OCI-LY7 (cell line): ENCODE measurements around the gene NXPH3. TPM values are rescaled to one million over a fixed set of nuclear protein-coding genes. Genes with fewer than 3 reads are reported as not detected.

Experiments
- BruUV-seq: library from RNA; stranded (reverse); fragments of 400-500 nt; replicated peaks from 2 replicates; lab custom pipeline; 2021; lab: Mats Ljungman, UMichigan
- CTCF ChIA-PET: fragments of 300-600 bp; sonication (Branson Sonifier 250); formaldehyde crosslinking; loops from one replicate; lab custom pipeline; 2022; ENCODE audit warnings: antibody characterized with exemption; ENCODE audit not compliant: unreplicated experiment; lab: Charles Lee
- POLR2A ChIA-PET: fragments of 300-600 bp; sonication (Branson Sonifier 250); formaldehyde crosslinking; loops from one replicate; lab custom pipeline; 2022; ENCODE audit warnings: antibody characterized with exemption; lab: Charles Lee
- DNase-seq: peaks from one replicate; pipeline ENCODE4 v3.0.0-alpha.2; 2015; ENCODE audit warnings: low spot score
- H2AFZ ChIP-seq: fragments of 200-600 bp; sonication (generic), shearing (Covaris generic); 2 replicates; pipeline ENCODE4 v1.6.1; 2014; ENCODE audit warnings: mild to moderate bottlenecking, antibody characterized with exemption, low read length, moderate library complexity
- H3K27ac ChIP-seq: fragments of 200-600 bp; sonication (generic); 2 replicates; pipeline ENCODE4 v1.5.1; 2014; ENCODE audit warnings: mixed run types, low read depth, mild to moderate bottlenecking, moderate library complexity, low read length, inconsistent platforms; ENCODE audit not compliant: poor library complexity, severe bottlenecking
- H3K36me3 ChIP-seq: fragments of 200-600 bp; sonication (generic); 2 replicates; pipeline ENCODE4 v1.6.1; 2014; ENCODE audit warnings: mild to moderate bottlenecking, antibody characterized with exemption, low read length, moderate library complexity, mixed read lengths; ENCODE audit not compliant: insufficient read depth
- H3K4me1 ChIP-seq: fragments of 200-600 bp; sonication (generic); 2 replicates; pipeline ENCODE4 v1.5.1; 2014; ENCODE audit warnings: mild to moderate bottlenecking, low read length; ENCODE audit not compliant: insufficient read depth, poor library complexity, severe bottlenecking
- H3K4me2 ChIP-seq: fragments of 200-600 bp; sonication (generic); 2 replicates; pipeline ENCODE4 v1.6.1; 2014; ENCODE audit warnings: mild to moderate bottlenecking, low read length
- H3K4me3 ChIP-seq: fragments of 200-600 bp; sonication (generic); 2 replicates; pipeline ENCODE4 v1.5.1; 2014; ENCODE audit warnings: mild to moderate bottlenecking, low read depth, low read length; ENCODE audit not compliant: poor library complexity, severe bottlenecking
- H3K79me2 ChIP-seq: fragments of 200-600 bp; sonication (generic); 2 replicates; pipeline ENCODE4 v1.6.1; 2016; ENCODE audit warnings: low read depth, mild to moderate bottlenecking, low read length, moderate library complexity, mixed read lengths; ENCODE audit not compliant: insufficient read depth
- H3K9me2 ChIP-seq: fragments of 200-600 bp; sonication (generic); 2 replicates; pipeline ENCODE4 v1.6.1; 2016; ENCODE audit warnings: mild to moderate bottlenecking, low read length, mixed read lengths; ENCODE audit not compliant: insufficient read depth
- H3K9me3 ChIP-seq: fragments of 200-600 bp; sonication (generic); 2 replicates; pipeline ENCODE4 v1.6.1; 2014; ENCODE audit warnings: mild to moderate bottlenecking, mixed run types, low read length, mixed read lengths
- H4K20me1 ChIP-seq: fragments of 200-600 bp; sonication (generic); 2 replicates; pipeline ENCODE4 v1.6.1; 2014; ENCODE audit warnings: mild to moderate bottlenecking, antibody characterized with exemption, low read length, moderate library complexity, mixed read lengths; ENCODE audit not compliant: insufficient read depth
- EZH2phosphoT487 ChIP-seq: fragments of 200-600 bp; sonication (generic); IDR thresholded peaks from 2 replicates; pipeline ENCODE4 v1.6.1; 2018; ENCODE audit warnings: low read depth, borderline replicate concordance, mild to moderate bottlenecking, mixed run types, antibody characterized with exemption, low read length, moderate library complexity, mixed read lengths
- intact Hi-C: fragments of 100-400 bp; cut with micrococcal nuclease; formaldehyde crosslinking; loops from one replicate; pipeline ENCODE4 v1.10.0; 2022; ENCODE audit not compliant: unreplicated experiment
- total RNA-seq, 2 experiments: library from RNA; depleted of rRNA in 1 of 2; stranded (reverse); fragments of >200 nt in 1 of 2; shearing (Covaris generic) in 1 of 2; gene quantifications; 2 replicates each; pipeline ENCODE4 v1.2.3, GENCODE V29; 2014 to 2022
- TF ChIP-seq, protein P1 (sequence below): fragments of 200-600 bp; sonication (generic); conservative IDR thresholded peaks from 2 replicates; pipeline ENCODE4 v1.5.1; 2014; ENCODE audit warnings: mild to moderate bottlenecking, antibody characterized with exemption, low read length, moderate library complexity, mixed read lengths

NXPH3 gene
- total RNA-seq, 2 experiments from 2014 or later: not detected

- intact Hi-C loops: no loop called here
- ChIA-PET CTCF (no interaction called here), POLR2A (interaction anchor here (0.6 to 1.5 kb wide), 2 partner anchors 8 to 9 kb away, joined by 3 read pairs; no protein-coding TSS in a partner anchor)
- no peaks in the 10 kb centered on the region for H4K20me1 ChIP-seq
- no peak overlapping the region for H3K4me2 ChIP-seq
- H2AFZ ChIP-seq: no peak overlapping the region
- H3K9me3 ChIP-seq: no peaks in the 10 kb centered on the region
- no peaks in the 10 kb centered on the region for H3K79me2 ChIP-seq
- peaks cover 88% of the 10 kb centered on the region for H3K36me3 ChIP-seq
- no peaks in the 10 kb centered on the region for H3K9me2 ChIP-seq
- DNase-seq: no peak
- no peak overlapping the region for H3K4me3 ChIP-seq
- H3K27ac ChIP-seq: no peak overlapping the region
- no TSS peak for BruUV-seq
- TF ChIP-seq EZH2phosphoT487: no peak
- TF ChIP-seq, protein P1, sequence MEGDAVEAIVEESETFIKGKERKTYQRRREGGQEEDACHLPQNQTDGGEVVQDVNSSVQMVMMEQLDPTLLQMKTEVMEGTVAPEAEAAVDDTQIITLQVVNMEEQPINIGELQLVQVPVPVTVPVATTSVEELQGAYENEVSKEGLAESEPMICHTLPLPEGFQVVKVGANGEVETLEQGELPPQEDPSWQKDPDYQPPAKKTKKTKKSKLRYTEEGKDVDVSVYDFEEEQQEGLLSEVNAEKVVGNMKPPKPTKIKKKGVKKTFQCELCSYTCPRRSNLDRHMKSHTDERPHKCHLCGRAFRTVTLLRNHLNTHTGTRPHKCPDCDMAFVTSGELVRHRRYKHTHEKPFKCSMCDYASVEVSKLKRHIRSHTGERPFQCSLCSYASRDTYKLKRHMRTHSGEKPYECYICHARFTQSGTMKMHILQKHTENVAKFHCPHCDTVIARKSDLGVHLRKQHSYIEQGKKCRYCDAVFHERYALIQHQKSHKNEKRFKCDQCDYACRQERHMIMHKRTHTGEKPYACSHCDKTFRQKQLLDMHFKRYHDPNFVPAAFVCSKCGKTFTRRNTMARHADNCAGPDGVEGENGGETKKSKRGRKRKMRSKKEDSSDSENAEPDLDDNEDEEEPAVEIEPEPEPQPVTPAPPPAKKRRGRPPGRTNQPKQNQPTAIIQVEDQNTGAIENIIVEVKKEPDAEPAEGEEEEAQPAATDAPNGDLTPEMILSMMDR: no peak
- no peaks in the 10 kb centered on the region for H3K4me1 ChIP-seq
These were observed 27.6 kb downstream of the NXPH3 start for GRCh38 chr17:49603238-49603637.

DNA sequence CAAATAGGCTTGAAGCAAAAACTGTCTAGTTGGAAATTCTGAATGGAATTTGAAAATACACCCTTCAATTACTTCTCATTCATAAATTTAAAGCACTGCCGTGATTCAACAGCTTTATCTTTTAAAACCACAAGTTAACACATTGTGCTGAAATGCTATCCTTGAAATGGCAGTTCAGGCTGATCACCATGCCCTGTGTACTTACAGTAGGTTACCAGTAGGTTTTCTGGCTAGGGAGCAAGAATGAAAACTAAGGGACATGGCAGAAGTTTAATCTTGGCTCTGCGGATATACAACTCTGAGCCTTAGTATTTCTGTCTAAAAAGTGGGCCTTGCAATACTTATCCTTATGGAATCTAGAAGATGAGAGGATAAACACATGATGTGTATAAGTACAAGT lies 28.0 kb downstream of the NXPH3 start:
- no peak overlapping the region for H3K4me2 ChIP-seq
- no peak overlapping the region for H3K4me3 ChIP-seq
- peaks cover 88% of the 10 kb centered on the region for H3K36me3 ChIP-seq
- TF ChIP-seq, protein P1: no peak
- TF ChIP-seq EZH2phosphoT487: no peak
- no peak overlapping the region for H2AFZ ChIP-seq
- no peaks in the 10 kb centered on the region for H3K79me2 ChIP-seq
- intact Hi-C loops: no loop called here
- no peaks in the 10 kb centered on the region for H3K9me3 ChIP-seq
- POLR2A ChIA-PET: interaction anchor here (1.5 kb wide), 1 partner anchor 9 kb away, joined by 3 read pairs; no protein-coding TSS in a partner anchor
- DNase-seq: no peak
- H3K9me2 ChIP-seq: no peaks in the 10 kb centered on the region
- BruUV-seq: no TSS peak
- no peaks in the 10 kb centered on the region for H4K20me1 ChIP-seq
- CTCF ChIA-PET: no interaction called here
- no peaks in the 10 kb centered on the region for H3K4me1 ChIP-seq
- H3K27ac ChIP-seq: no peak overlapping the region

GRCh38 chr17:49604314-49604869 lies 28.7 kb downstream of the NXPH3 start:
- no peak overlapping the region for H2AFZ ChIP-seq

More at GRCh38 chr17:49604314-49604869, 28.7 kb downstream of the NXPH3 start:
- BruUV-seq: no TSS peak
- no peaks in the 10 kb centered on the region for H4K20me1 ChIP-seq
- no peaks in the 10 kb centered on the region for H3K4me1 ChIP-seq
- no peak overlapping the region for H3K4me2 ChIP-seq
- H3K4me3 ChIP-seq: no peak overlapping the region
- CTCF ChIA-PET: no interaction called here
- no peak for DNase-seq
- no peaks in the 10 kb centered on the region for H3K9me3 ChIP-seq
- H3K79me2 ChIP-seq: no peaks in the 10 kb centered on the region
- H3K36me3 ChIP-seq: peaks cover 90% of the 10 kb centered on the region
- no peak overlapping the region for H3K27ac ChIP-seq
- POLR2A ChIA-PET: no interaction called here
- H3K9me2 ChIP-seq: no peaks in the 10 kb centered on the region
- TF ChIP-seq EZH2phosphoT487: no peak
- TF ChIP-seq, protein P1: no peak
- intact Hi-C loops: no loop called here
